K562 (cell line): Measurements from ENCODE around the gene NR1D2. TPM values are rescaled to one million over a fixed set of nuclear protein-coding genes. Genes with fewer than 3 reads are reported as not detected.

Source experiments
- CBX8 ChIP-seq: fragments of 200-600 bp; sonication (generic); IDR thresholded peaks from 2 replicates; pipeline ENCODE4 v1.6.1; 2012; ENCODE audit warnings: borderline replicate concordance, mixed run types, low read depth, mild to moderate bottlenecking, moderate library complexity, mixed read lengths, low read length, control low read depth, inconsistent platforms; ENCODE audit not compliant: poor library complexity, severe bottlenecking; ENCODE audit errors: extremely low read depth
- CCAR2 ChIP-seq: fragments of 200-400 bp; formaldehyde crosslinking; IDR thresholded peaks from 2 replicates; pipeline ENCODE4 v1.6.1; 2017; ENCODE audit warnings: mild to moderate bottlenecking, low read depth, low read length
- DACH1 ChIP-seq: fragments of 450-650 bp; IDR thresholded peaks from 2 replicates; pipeline ENCODE4 v1.6.1; 2018; ENCODE audit not compliant: partially characterized antibody
- ETV1 ChIP-seq: fragments of 450-650 bp; conservative IDR thresholded peaks from 2 replicates; pipeline ENCODE4 v1.6.1; 2016; ENCODE audit warnings: missing genetic modification characterization, control low read depth, low read depth, missing compliant biosample characterization
- FOXA3 ChIP-seq, 2 experiments: fragments of 450-650 bp in 1 of 2; sonication (generic) in 1 of 2; formaldehyde crosslinking; IDR thresholded peaks in 1 of 2; conservative IDR thresholded peaks in 1 of 2; 2 replicates each; pipeline versions ENCODE4 v1.4.0 to v1.8.0; 2020 to 2022; ENCODE audit warnings: mild to moderate bottlenecking in 2 of 2, missing genetic modification reagents in 1 of 2
- HNRNPLL ChIP-seq: fragments of 200-400 bp; formaldehyde crosslinking; IDR thresholded peaks from 2 replicates; pipeline ENCODE4 v1.6.1; 2017; ENCODE audit warnings: low read length, low read depth, mild to moderate bottlenecking; ENCODE audit not compliant: poor library complexity, severe bottlenecking
- HSF4 ChIP-seq: fragments of 250-450 bp; sonication (Bioruptor Pico); IDR thresholded peaks from 2 replicates; pipeline ENCODE4 v2.1.2; 2022; ENCODE audit warnings: mild to moderate bottlenecking, moderate library complexity, borderline replicate concordance
- JUNB ChIP-seq: fragments of 450-650 bp; formaldehyde crosslinking; conservative IDR thresholded peaks from 2 replicates; pipeline ENCODE4 v1.4.0; 2020; ENCODE audit warnings: mild to moderate bottlenecking
- LCOR ChIP-seq: sonication (generic); formaldehyde crosslinking; IDR thresholded peaks from 2 replicates; pipeline ENCODE4 v1.8.0; 2022; ENCODE audit warnings: mild to moderate bottlenecking, missing genetic modification reagents
- MAFK ChIP-seq: IDR thresholded peaks from 2 replicates; pipeline ENCODE4 v1.6.1; 2011; ENCODE audit warnings: low read length, improper control_type of control experiment
- MEF2D ChIP-seq: conservative IDR thresholded peaks from 2 replicates; pipeline ENCODE4 v1.6.1; 2016; ENCODE audit warnings: low read depth, missing genetic modification characterization, missing compliant biosample characterization
- MTA3 ChIP-seq: fragments of 450-650 bp; formaldehyde crosslinking; IDR thresholded peaks from 2 replicates; pipeline ENCODE4 v1.6.1; 2017; ENCODE audit warnings: mild to moderate bottlenecking, borderline replicate concordance
- PHB ChIP-seq: fragments of 250-450 bp; sonication (Bioruptor Pico); IDR thresholded peaks from 2 replicates; pipeline ENCODE4 v1.5.0; 2021
- SMAD1 ChIP-seq: fragments of 150-350 bp; IDR thresholded peaks from 2 replicates; pipeline ENCODE4 v1.6.1; 2014; ENCODE audit warnings: low read length, low read depth; ENCODE audit not compliant: partially characterized antibody
- SMARCB1 ChIP-seq: IDR thresholded peaks from 2 replicates; pipeline ENCODE4 v1.6.1; 2011; ENCODE audit warnings: improper control_type of control experiment, low read depth; ENCODE audit not compliant: insufficient read length
- WHSC1 ChIP-seq: IDR thresholded peaks from one replicate; pipeline ENCODE4 v1.6.1; 2012; ENCODE audit warnings: low read length, control low read depth, inconsistent platforms
- polyA plus RNA-seq, 8 experiments: library from polyadenylated mRNA; depleted of rRNA in 4 of 8; stranded (reverse) in 5 of 8; unstranded in 3 of 8; fragments of >200 nt; fragmentation: Nextera tagmentation in 2 of 8; fragmentation: Illumina TruSeq in 1 of 8; extraction: Ambion mirVana in 2 of 8; extraction: Trizol in 1 of 8; gene quantifications; 2 replicates each; pipeline versions ENCODE4 v1.2.1 to v1.2.3, GENCODE V29; 2011 to 2014; ENCODE audit warnings: inconsistent platforms in 1 of 8, missing spikeins in 1 of 8
- total RNA-seq, 7 experiments: library from RNA; depleted of rRNA in 6 of 7; stranded (reverse); fragments of >200 nt in 6 of 7; fragmentation: Illumina TruSeq in 2 of 7; extraction: Trizol in 2 of 7; gene quantifications; 2 replicates each; pipeline versions ENCODE4 v1.2.1 to v1.2.3, GENCODE V29; 2011 to 2021; ENCODE audit warnings: low replicate concordance in 1 of 7
- TF ChIP-seq, protein P1 (sequence below): fragments of 250-450 bp; sonication (Bioruptor Pico); IDR thresholded peaks from 2 replicates; pipeline ENCODE4 v1.5.0; 2022; ENCODE audit warnings: mild to moderate bottlenecking
- TF ChIP-seq, protein P2 (sequence below): IDR thresholded peaks from 2 replicates; pipeline ENCODE4 v1.6.1; 2016; ENCODE audit warnings: missing genetic modification characterization, missing compliant biosample characterization

Gene NR1D2
- total and polyA plus RNA-seq, 9 of the 15 experiments (the other 6 are each of a cell fraction or from before 2014, with no cell fraction given) = 1.2 to 5.5 (median 2.9) TPM

DNA sequence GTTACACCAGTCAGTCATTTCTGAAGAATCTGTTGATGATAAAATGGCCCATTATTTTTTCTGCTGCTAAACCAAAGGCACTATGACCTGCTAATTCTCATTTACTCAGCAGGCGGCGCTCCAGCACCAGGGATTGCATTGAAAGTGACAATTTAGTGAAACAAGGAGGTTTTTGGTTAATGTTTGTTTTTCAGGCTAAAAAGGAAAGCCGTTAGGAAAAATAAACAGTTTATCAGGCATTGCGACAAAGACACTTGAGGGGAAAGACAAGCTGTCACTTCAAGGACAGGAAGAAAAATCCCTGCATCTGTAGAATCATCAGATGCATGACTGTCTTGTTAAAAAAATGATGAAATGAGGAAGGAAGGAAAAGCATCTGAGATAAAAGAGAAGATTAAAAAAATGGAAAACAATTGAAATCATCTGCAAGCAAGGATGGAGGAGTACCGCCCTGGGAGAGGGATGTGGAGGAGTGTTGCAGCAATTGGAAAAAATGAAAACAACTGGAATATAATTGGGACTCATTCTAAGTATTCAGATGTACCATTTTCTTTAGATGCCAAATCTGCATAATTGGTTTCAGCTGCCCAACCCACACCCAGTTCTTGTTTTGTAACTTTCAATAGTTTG lies 54.0 kb downstream of the NR1D2 start (continued):
- TF ChIP-seq HNRNPLL = no peak
- TF ChIP-seq MTA3 = no peak
- no peak for TF ChIP-seq SMARCB1
- peak; percentile 20; the same call in 1 of the 2 replicates for TF ChIP-seq MAFK
- TF ChIP-seq WHSC1 = no peak
- TF ChIP-seq LCOR (CRISPR knock-in tag) = 0 out of 2 replicates have a peak, but pooled peaks have one; percentile 34
- no peak for TF ChIP-seq JUNB (CRISPR knock-in tag)
- no peak for TF ChIP-seq PHB (CRISPR knock-in tag)
- TF ChIP-seq, protein P1, sequence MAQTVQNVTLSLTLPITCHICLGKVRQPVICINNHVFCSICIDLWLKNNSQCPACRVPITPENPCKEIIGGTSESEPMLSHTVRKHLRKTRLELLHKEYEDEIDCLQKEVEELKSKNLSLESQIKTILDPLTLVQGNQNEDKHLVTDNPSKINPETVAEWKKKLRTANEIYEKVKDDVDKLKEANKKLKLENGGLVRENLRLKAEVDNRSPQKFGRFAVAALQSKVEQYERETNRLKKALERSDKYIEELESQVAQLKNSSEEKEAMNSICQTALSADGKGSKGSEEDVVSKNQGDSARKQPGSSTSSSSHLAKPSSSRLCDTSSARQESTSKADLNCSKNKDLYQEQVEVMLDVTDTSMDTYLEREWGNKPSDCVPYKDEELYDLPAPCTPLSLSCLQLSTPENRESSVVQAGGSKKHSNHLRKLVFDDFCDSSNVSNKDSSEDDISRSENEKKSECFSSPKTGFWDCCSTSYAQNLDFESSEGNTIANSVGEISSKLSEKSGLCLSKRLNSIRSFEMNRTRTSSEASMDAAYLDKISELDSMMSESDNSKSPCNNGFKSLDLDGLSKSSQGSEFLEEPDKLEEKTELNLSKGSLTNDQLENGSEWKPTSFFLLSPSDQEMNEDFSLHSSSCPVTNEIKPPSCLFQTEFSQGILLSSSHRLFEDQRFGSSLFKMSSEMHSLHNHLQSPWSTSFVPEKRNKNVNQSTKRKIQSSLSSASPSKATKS = no peak
- TF ChIP-seq ETV1 (tag) = no peak
- TF ChIP-seq HSF4 (CRISPR knock-in tag) = no peak
- TF ChIP-seq CCAR2 = no peak
- no peak for TF ChIP-seq MEF2D (tag)
- peak in 1 of 2 experiments; percentile 41; a peak in 1 of 4 replicates for TF ChIP-seq FOXA3 (CRISPR knock-in tag; conservative IDR thresholded peaks at IDR 0.05 in 1 of 2, IDR thresholded peaks at IDR 0.05 in 1 of 2)
- TF ChIP-seq, protein P2, sequence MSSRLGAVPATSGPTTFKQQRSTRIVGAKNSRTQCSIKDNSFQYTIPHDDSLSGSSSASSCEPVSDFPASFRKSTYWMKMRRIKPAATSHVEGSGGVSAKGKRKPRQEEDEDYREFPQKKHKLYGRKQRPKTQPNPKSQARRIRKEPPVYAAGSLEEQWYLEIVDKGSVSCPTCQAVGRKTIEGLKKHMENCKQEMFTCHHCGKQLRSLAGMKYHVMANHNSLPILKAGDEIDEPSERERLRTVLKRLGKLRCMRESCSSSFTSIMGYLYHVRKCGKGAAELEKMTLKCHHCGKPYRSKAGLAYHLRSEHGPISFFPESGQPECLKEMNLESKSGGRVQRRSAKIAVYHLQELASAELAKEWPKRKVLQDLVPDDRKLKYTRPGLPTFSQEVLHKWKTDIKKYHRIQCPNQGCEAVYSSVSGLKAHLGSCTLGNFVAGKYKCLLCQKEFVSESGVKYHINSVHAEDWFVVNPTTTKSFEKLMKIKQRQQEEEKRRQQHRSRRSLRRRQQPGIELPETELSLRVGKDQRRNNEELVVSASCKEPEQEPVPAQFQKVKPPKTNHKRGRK (tag) = peak; percentile 54
- no peak for TF ChIP-seq SMAD1
- TF ChIP-seq CBX8 = no peak
- TF ChIP-seq DACH1 = no peak
